GM18870 (cell line): ENCODE results near the gene RAI14.
"Not testable (repeated sequence)": the region's sequence is repeated elsewhere in the genome, so short reads cannot be mapped to it uniquely, and the experiment has no call there.

Experiments used
- ATAC-seq: cut with Tn5 transposase; IDR thresholded peaks from one replicate; pipeline ENCODE4 v1.9.1; 2021; ENCODE audit warnings: moderate library complexity; ENCODE audit not compliant: unreplicated experiment

The RAI14 gene

GRCh38 chr5:34758514-34758913, 102.4 kb downstream of the RAI14 start:
- ATAC-seq = no peak

GRCh38 chr5:34759213-34759612, 103.1 kb downstream of the RAI14 start:
- not testable (repeated sequence) for ATAC-seq

GRCh38 chr5:34765662-34766061, 109.5 kb downstream of the RAI14 start:
- ATAC-seq = no peak

GRCh38 chr5:34767180-34767579, 111.1 kb downstream of the RAI14 start:
- ATAC-seq = no peak

GRCh38 chr5:34770486-34770885, 114.4 kb downstream of the RAI14 start:
- no peak for ATAC-seq

GRCh38 chr5:34771076-34771475, 114.9 kb downstream of the RAI14 start:
- ATAC-seq = no peak

- no peak for ATAC-seq
Measured at GRCh38 chr5:34772267-34773098, 116.4 kb downstream of the RAI14 start.

- ATAC-seq = no peak
Measured at GRCh38 chr5:34774139-34774538, 118.0 kb downstream of the RAI14 start.

- not testable (repeated sequence) for ATAC-seq
Measured at GRCh38 chr5:34774678-34775077, 118.5 kb downstream of the RAI14 start.

- no peak for ATAC-seq
Measured at GRCh38 chr5:34775886-34776285, 119.8 kb downstream of the RAI14 start.

- no peak for ATAC-seq
Measured at GRCh38 chr5:34778091-34778850, 122.1 kb downstream of the RAI14 start.

- not testable (repeated sequence) for ATAC-seq
Measured at GRCh38 chr5:34783892-34784291, 127.8 kb downstream of the RAI14 start.

GRCh38 chr5:34787035-34787434, 130.9 kb downstream of the RAI14 start:
- no peak for ATAC-seq

GRCh38 chr5:34789021-34789531, 132.9 kb downstream of the RAI14 start:
- no peak for ATAC-seq

GRCh38 chr5:34789639-34790038, 133.5 kb downstream of the RAI14 start:
- no peak for ATAC-seq

GRCh38 chr5:34790069-34790468, 133.9 kb downstream of the RAI14 start:
- no peak for ATAC-seq

GRCh38 chr5:34791761-34792244, 135.7 kb downstream of the RAI14 start:
- no peak for ATAC-seq

GRCh38 chr5:34802834-34803563, 146.9 kb downstream of the RAI14 start:
- ATAC-seq = no peak

- no peak for ATAC-seq
Measured at GRCh38 chr5:34803974-34804732, 148.0 kb downstream of the RAI14 start.

GRCh38 chr5:34804913-34805312, 148.8 kb downstream of the RAI14 start:
- ATAC-seq = no peak
